ENCODE results near the gene WIF1. TPM values are rescaled to one million over a fixed set of nuclear protein-coding genes. Genes with fewer than 3 reads are reported as not detected.

WIF1 gene
- total RNA-seq, 1 experiment from 2014 or later, result 1.8 TPM

DNA sequence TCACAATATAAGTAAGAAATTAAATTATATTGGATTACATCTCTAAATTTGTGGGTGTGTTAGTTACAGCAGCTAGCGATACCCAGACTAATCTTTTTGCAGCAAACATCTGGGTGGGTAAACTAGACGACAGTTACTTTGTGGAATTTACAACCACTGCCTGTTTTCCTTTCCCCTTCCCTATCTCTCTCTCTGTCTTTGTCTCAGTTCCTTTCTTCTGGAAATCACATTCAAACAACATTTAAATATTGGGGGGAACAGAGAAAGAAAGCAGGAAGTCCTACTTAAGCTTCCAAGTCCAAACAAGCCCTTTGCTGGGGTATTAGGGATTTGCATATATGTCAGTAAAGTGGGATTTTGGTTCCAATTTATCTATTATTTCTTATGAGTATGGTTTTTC is 97.6 kb downstream of the WIF1 start:
- H3K36me3 Mint-ChIP-seq, result peaks cover 3% of the 10 kb centered on the region; the same call in 1 of the 2 replicates
- ATAC-seq, result peak; percentile 67

More for the DNA sequence above, 97.6 kb downstream of the WIF1 start:
- Mint-ChIP-seq H3K27ac (no peak overlapping the region; the same call in 1 of the 2 replicates), H3K9me3 (peaks cover 28% of the 10 kb centered on the region), H3K4me1 (peaks cover 39% of the 10 kb centered on the region), H3K27me3 (ENCODE audit: low read depth) (no peaks in the 10 kb centered on the region; the same call in 1 of the 2 replicates), H3K4me3 (no peak overlapping the region)
- ChIA-PET POLR2A (interaction anchor here (0.9 kb wide), 1 partner anchor 39 kb away, joined by 6 read pairs; no protein-coding TSS in a partner anchor), CTCF (no interaction called here)
- TF ChIP-seq JUN (CRISPR knock-in tag; IDR thresholded peaks at IDR 0.05) (no peak), ATF1 (CRISPR knock-in tag; IDR thresholded peaks at IDR 0.05) (no peak), SMAD4 (CRISPR knock-in tag; IDR thresholded peaks at IDR 0.05) (no peak), OVOL2 (CRISPR knock-in tag; IDR thresholded peaks at IDR 0.05; ENCODE audit: borderline replicate concordance) (no peak), SP1 (CRISPR knock-in tag; conservative IDR thresholded peaks at IDR 0.05) (no peak), ZNF512 (CRISPR knock-in tag; IDR thresholded peaks at IDR 0.05; ENCODE audit: borderline replicate concordance) (no peak), ZNF281 (CRISPR knock-in tag; IDR thresholded peaks at IDR 0.05) (no peak), NFYB (CRISPR knock-in tag; conservative IDR thresholded peaks at IDR 0.05; ENCODE audit: low read depth) (no peak), RELA (CRISPR knock-in tag; IDR thresholded peaks at IDR 0.05; ENCODE audit: borderline replicate concordance) (no peak), ZBTB43 (CRISPR knock-in tag; IDR thresholded peaks at IDR 0.05) (no peak), TEAD1 (CRISPR knock-in tag; IDR thresholded peaks at IDR 0.05) (no peak), MXD4 (CRISPR knock-in tag; IDR thresholded peaks at IDR 0.05; ENCODE audit: borderline replicate concordance) (no peak), FOXK1 (CRISPR knock-in tag; IDR thresholded peaks at IDR 0.05) (no peak), ZNF416 (CRISPR knock-in tag; IDR thresholded peaks at IDR 0.05) (no peak), JAZF1 (CRISPR knock-in tag; IDR thresholded peaks at IDR 0.05) (no peak), KAT7 (CRISPR knock-in tag; IDR thresholded peaks at IDR 0.05; ENCODE audit: borderline replicate concordance) (no peak)
- TF ChIP-seq, protein P1, sequence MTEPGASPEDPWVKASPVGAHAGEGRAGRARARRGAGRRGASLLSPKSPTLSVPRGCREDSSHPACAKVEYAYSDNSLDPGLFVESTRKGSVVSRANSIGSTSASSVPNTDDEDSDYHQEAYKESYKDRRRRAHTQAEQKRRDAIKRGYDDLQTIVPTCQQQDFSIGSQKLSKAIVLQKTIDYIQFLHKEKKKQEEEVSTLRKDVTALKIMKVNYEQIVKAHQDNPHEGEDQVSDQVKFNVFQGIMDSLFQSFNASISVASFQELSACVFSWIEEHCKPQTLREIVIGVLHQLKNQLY (CRISPR knock-in tag; IDR thresholded peaks at IDR 0.05), result no peak
- TF ChIP-seq, protein P2, sequence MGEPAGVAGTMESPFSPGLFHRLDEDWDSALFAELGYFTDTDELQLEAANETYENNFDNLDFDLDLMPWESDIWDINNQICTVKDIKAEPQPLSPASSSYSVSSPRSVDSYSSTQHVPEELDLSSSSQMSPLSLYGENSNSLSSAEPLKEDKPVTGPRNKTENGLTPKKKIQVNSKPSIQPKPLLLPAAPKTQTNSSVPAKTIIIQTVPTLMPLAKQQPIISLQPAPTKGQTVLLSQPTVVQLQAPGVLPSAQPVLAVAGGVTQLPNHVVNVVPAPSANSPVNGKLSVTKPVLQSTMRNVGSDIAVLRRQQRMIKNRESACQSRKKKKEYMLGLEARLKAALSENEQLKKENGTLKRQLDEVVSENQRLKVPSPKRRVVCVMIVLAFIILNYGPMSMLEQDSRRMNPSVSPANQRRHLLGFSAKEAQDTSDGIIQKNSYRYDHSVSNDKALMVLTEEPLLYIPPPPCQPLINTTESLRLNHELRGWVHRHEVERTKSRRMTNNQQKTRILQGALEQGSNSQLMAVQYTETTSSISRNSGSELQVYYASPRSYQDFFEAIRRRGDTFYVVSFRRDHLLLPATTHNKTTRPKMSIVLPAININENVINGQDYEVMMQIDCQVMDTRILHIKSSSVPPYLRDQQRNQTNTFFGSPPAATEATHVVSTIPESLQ (CRISPR knock-in tag; IDR thresholded peaks at IDR 0.05), result no peak
- TF ChIP-seq, protein P3, sequence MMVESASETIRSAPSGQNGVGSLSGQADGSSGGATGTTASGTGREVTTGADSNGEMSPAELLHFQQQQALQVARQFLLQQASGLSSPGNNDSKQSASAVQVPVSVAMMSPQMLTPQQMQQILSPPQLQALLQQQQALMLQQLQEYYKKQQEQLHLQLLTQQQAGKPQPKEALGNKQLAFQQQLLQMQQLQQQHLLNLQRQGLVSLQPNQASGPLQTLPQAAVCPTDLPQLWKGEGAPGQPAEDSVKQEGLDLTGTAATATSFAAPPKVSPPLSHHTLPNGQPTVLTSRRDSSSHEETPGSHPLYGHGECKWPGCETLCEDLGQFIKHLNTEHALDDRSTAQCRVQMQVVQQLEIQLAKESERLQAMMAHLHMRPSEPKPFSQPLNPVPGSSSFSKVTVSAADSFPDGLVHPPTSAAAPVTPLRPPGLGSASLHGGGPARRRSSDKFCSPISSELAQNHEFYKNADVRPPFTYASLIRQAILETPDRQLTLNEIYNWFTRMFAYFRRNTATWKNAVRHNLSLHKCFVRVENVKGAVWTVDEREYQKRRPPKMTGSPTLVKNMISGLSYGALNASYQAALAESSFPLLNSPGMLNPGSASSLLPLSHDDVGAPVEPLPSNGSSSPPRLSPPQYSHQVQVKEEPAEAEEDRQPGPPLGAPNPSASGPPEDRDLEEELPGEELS (CRISPR knock-in tag; IDR thresholded peaks at IDR 0.05), result no peak
- TF ChIP-seq, protein P4, sequence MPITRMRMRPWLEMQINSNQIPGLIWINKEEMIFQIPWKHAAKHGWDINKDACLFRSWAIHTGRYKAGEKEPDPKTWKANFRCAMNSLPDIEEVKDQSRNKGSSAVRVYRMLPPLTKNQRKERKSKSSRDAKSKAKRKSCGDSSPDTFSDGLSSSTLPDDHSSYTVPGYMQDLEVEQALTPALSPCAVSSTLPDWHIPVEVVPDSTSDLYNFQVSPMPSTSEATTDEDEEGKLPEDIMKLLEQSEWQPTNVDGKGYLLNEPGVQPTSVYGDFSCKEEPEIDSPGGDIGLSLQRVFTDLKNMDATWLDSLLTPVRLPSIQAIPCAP (CRISPR knock-in tag; IDR thresholded peaks at IDR 0.05), result no peak
- DNase-seq (ENCODE audit: low spot score), result no peak

Measured in WTC11 (cell line).